Gastrocnemius medialis (tissue), 4 donors: Measurements from ENCODE around the gene BRMS1. TPM values are rescaled to one million over a fixed set of nuclear protein-coding genes. Genes with fewer than 3 reads are reported as not detected.
A peak's percentile ranks its signal among the peaks of the same experiment; 100 is the strongest.

Source experiments
- ATAC-seq, 2 donors: fragments of 150-250 bp; one replicate each; pipeline ENCODE4 v1.9.1; 2016
- DNase-seq, 2 donors: peaks; one replicate each; pipeline ENCODE4 v3.0.0-alpha.2; 2019
- H3K27ac ChIP-seq, 4 donors: fragments of 200-600 bp; sonication (generic); 1 replicate in 1 of 4; 2 replicates in 3 of 4; pipeline ENCODE4 v1.5.1; 2016 to 2018; ENCODE audit warnings: mild to moderate bottlenecking in 2 of 4, moderate library complexity in 1 of 4
- H3K27me3 ChIP-seq, 3 donors: fragments of 200-600 bp; sonication (generic) in 2 of 3; 1 replicate in 1 of 3; 2 replicates in 2 of 3; pipeline versions ENCODE4 v1.5.1 to v1.6.0; 2016 to 2019; ENCODE audit warnings: mild to moderate bottlenecking in 1 of 3, moderate library complexity in 1 of 3
- H3K36me3 ChIP-seq, 2 donors: fragments of 200-600 bp; sonication (generic) in 1 of 2; one replicate each; pipeline ENCODE4 v1.5.1; 2017 to 2018
- H3K4me1 ChIP-seq, 2 donors: fragments of 200-600 bp; sonication (generic) in 1 of 2; one replicate each; pipeline ENCODE4 v1.5.1; 2016 to 2017; ENCODE audit warnings: mild to moderate bottlenecking in 2 of 2
- H3K4me3 ChIP-seq, 4 donors: fragments of 200-600 bp; sonication (generic) in 3 of 4; 1 replicate in 1 of 4; 2 replicates in 3 of 4; pipeline ENCODE4 v1.5.1; 2016 to 2019; ENCODE audit warnings: mild to moderate bottlenecking in 2 of 4
- H3K9me3 ChIP-seq, 3 donors: fragments of 200-600 bp; sonication (generic) in 2 of 3; 1 replicate in 1 of 3; 2 replicates in 2 of 3; pipeline ENCODE4 v1.5.1; 2016 to 2019
- CTCF ChIP-seq, 5 experiments: fragments of 450-650 bp in 3 of 5; fragments of 200-600 bp in 2 of 5; sonication (generic) in 2 of 5; IDR thresholded peaks in 4 of 5; conservative IDR thresholded peaks in 1 of 5; 1 replicate in 4 of 5; 2 replicates in 1 of 5; pipeline ENCODE4 v1.5.1; 2016 to 2019; ENCODE audit warnings: antibody characterized with exemption in 5 of 5, mild to moderate bottlenecking in 3 of 5, moderate library complexity in 3 of 5
- POLR2A ChIP-seq, 2 donors: fragments of 450-650 bp; IDR thresholded peaks; one replicate each; pipeline ENCODE4 v1.6.1; 2017; ENCODE audit warnings: antibody characterized with exemption in 2 of 2, mild to moderate bottlenecking in 2 of 2, moderate library complexity in 2 of 2
- in situ Hi-C, 4 donors: fragments of 200-750 bp; cut with MboI; loops; one replicate each; pipeline versions ENCODE4 v1.15.0 to v1.8.0; 2017; ENCODE audit warnings: low sequenced_read_pairs in 4 of 4
- intact Hi-C: fragments of 100-400 bp; cut with DNase I; formaldehyde crosslinking; loops from one replicate; pipeline ENCODE4 v1.15.1; 2023; ENCODE audit warnings: low total_unique reads
- total RNA-seq, 4 donors: library from RNA; depleted of rRNA; stranded (reverse); fragments of >200 nt; gene quantifications; one replicate each; pipeline versions ENCODE4 v1.1.0 to v1.2.3, GENCODE V29; 2016

The BRMS1 gene
- total RNA-seq, 4 donors from 2014 or later: 40.1 to 73.5 (median 64.8) TPM

GRCh38 chr11:66288671-66289547, 56.0 kb downstream of the BRMS1 start, which contains the start of gene YIF1A:
YIF1A (minus strand) TSS chr11:66289143; CDS start chr11:66288985, 158 bp downstream.
- Histone ChIP-seq H3K27me3 (peaks cover 14 to 25% (median 21%) of the 10 kb centered on the region in 3 donors), H3K9me3 (no peaks in the 10 kb centered on the region), H3K4me3 (peak within 1 kb of the TSS; percentile 80 to 91 (median 85)), H3K27ac (peak within 1 kb of the TSS; percentile 84 to 93 (median 92)), H3K36me3 (peaks cover 0 to 6% of the 10 kb centered on the region in 2 donors), H3K4me1 (peaks cover 20 to 36% of the 10 kb centered on the region in 2 donors)
- in situ Hi-C loops (loop anchor here in 1 of 4 donors (10.0 kb wide), 1 partner anchor 64 kb away; no protein-coding TSS in a partner anchor), intact Hi-C loops (loop anchor here (1.0 to 2.0 kb wide), 2 partner anchors 21 to 286 kb away; partner anchors contain the start of genes BANF1, EIF1AD and RAB1B)
- TF ChIP-seq POLR2A (IDR thresholded peaks at IDR 0.05) (peak; percentile 93 to 97), CTCF (IDR thresholded peaks at IDR 0.05 in 4 of 5, conservative IDR thresholded peaks at IDR 0.05 in 1 of 5) (no peak)
- peak; percentile 99 to 100 for DNase-seq
- ATAC-seq: peak; percentile 95 to 97

- Histone ChIP-seq H3K27ac (peak overlapping the region; percentile 84 to 93 (median 92)), H3K4me1 (peaks cover 20 to 36% of the 10 kb centered on the region in 2 donors), H3K36me3 (peaks cover 0 to 6% of the 10 kb centered on the region in 2 donors), H3K4me3 (peak overlapping the region; percentile 80 to 87 (median 85)), H3K9me3 (no peaks in the 10 kb centered on the region), H3K27me3 (peaks cover 14 to 18% (median 17%) of the 10 kb centered on the region in 3 donors)
- intact Hi-C loops (loop anchor here (2.0 kb wide), 1 partner anchor 285 kb away; the partner anchor contains the start of genes BANF1 and EIF1AD), in situ Hi-C loops (loop anchor here in 1 of 4 donors (10.0 kb wide), 1 partner anchor 63 kb away; no protein-coding TSS in a partner anchor)
- TF ChIP-seq CTCF (IDR thresholded peaks at IDR 0.05 in 4 of 5, conservative IDR thresholded peaks at IDR 0.05 in 1 of 5) (no peak), POLR2A (IDR thresholded peaks at IDR 0.05) (no peak)
- ATAC-seq (peak; percentile 3 to 9), DNase-seq (no peak)
Observed at GRCh38 chr11:66287889-66288670, 56.8 kb downstream of the BRMS1 start.

Other genes starting within 250 kb of the BRMS1 start
- 10 to 100 TPM; 28.4 to 58.7 (median 51.2) TPM for gene KLC2, start 87.4 kb downstream of the BRMS1 start, total RNA-seq
- 100 to 1,000 TPM in 3 of 4 donors, 10 to 100 TPM in 1; 96.0 to 194 (median 130) TPM for gene RAB1B, start 76.5 kb downstream of the BRMS1 start, total RNA-seq
- gene CNIH2, start 66.9 kb downstream of the BRMS1 start, total RNA-seq: not detected
- 100 to 1,000 TPM; 106 to 137 (median 113) TPM for gene YIF1A, start 56.0 kb downstream of the BRMS1 start, total RNA-seq
- not detected for gene TMEM151A, start 53.2 kb downstream of the BRMS1 start, total RNA-seq
- gene CD248, start 28.1 kb downstream of the BRMS1 start, total RNA-seq: 1 to 10 TPM in 3 of 4 donors, under 1 TPM in 1; 0.46 to 4.6 (median 2.8) TPM
- gene RIN1, start 8.7 kb downstream of the BRMS1 start, total RNA-seq: 1 to 10 TPM; 1.9 to 9.7 (median 7.0) TPM
- gene B4GAT1, start 2.5 kb upstream of the BRMS1 start, total RNA-seq: 10 to 100 TPM; 30.3 to 59.7 (median 40.4) TPM
- 100 to 1,000 TPM in 1 of 4 donors, 10 to 100 TPM in 3; 39.2 to 106 (median 70.6) TPM for gene SLC29A2, start 26.7 kb upstream of the BRMS1 start, total RNA-seq
- gene NPAS4, start 75.9 kb upstream of the BRMS1 start, total RNA-seq: not detected
- gene MRPL11, start 93.7 kb upstream of the BRMS1 start, total RNA-seq: 10 to 100 TPM; 35.1 to 64.1 (median 52.5) TPM
- 10 to 100 TPM; 26.1 to 55.9 (median 37.3) TPM for gene PELI3, start 121.8 kb upstream of the BRMS1 start, total RNA-seq
- gene DPP3, start 135.3 kb upstream of the BRMS1 start, total RNA-seq: 10 to 100 TPM; 28.5 to 58.5 (median 37.4) TPM
- 10 to 100 TPM; 19.8 to 34.5 (median 31.2) TPM for gene BBS1, start 165.5 kb upstream of the BRMS1 start, total RNA-seq
- 10 to 100 TPM in 2 of 4 donors, 1 to 10 TPM in 2; 7.2 to 13.0 (median 11.2) TPM for gene ZDHHC24, start 200.9 kb upstream of the BRMS1 start, total RNA-seq
- gene ACTN3, start 201.8 kb upstream of the BRMS1 start, total RNA-seq: 1 to 10 TPM in 3 of 4 donors, under 1 TPM in 1; 0.85 to 2.4 (median 1.2) TPM
- 10 to 100 TPM; 49.1 to 87.0 (median 60.6) TPM for gene CTSF, start 223.5 kb upstream of the BRMS1 start, total RNA-seq
- under 1 TPM in 2 of 4 donors, not detected in 2; 0.13 to 0.41 TPM for gene CCDC87, start 248.0 kb upstream of the BRMS1 start, total RNA-seq
- gene CCS, start 248.1 kb upstream of the BRMS1 start, total RNA-seq: 10 to 100 TPM in 3 of 4 donors, 1 to 10 TPM in 1; 9.0 to 12.3 (median 11.7) TPM